ENCODE data around the gene STRA6. TPM values are rescaled to one million over a fixed set of nuclear protein-coding genes. Genes with fewer than 3 reads are reported as not detected.

STRA6 gene
- total RNA-seq, 4 donors from 2014 or later = 0.13 to 0.83 (median 0.47) TPM

DNA sequence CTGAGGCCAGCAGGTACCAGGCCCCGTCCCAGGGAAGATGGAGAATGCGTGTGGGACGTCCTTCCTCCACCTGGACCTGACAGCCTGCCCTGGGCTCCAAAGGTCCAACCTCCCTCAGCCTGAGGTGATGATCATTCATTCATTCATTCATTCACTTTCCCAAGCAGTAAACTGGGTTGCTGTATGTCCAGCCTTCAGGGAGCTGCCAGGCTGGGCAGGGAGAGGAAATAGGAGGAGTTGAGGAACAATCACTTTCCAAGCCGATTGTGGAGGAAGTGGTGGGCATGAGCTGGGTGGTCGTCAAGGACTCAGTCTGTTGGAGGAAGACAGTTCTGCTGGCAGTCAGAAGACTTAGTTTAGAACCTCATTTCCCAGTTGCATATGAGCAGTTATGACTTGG lies 23.3 kb upstream of the STRA6 start:
- Histone ChIP-seq H3K36me3 (no peaks in the 10 kb centered on the region), H3K27me3 (peaks cover 0 to 78% (median 0%) of the 10 kb centered on the region in 4 donors)
- 74% methylated on average over 5 of the region's 5 CpGs for WGBS

DNA sequence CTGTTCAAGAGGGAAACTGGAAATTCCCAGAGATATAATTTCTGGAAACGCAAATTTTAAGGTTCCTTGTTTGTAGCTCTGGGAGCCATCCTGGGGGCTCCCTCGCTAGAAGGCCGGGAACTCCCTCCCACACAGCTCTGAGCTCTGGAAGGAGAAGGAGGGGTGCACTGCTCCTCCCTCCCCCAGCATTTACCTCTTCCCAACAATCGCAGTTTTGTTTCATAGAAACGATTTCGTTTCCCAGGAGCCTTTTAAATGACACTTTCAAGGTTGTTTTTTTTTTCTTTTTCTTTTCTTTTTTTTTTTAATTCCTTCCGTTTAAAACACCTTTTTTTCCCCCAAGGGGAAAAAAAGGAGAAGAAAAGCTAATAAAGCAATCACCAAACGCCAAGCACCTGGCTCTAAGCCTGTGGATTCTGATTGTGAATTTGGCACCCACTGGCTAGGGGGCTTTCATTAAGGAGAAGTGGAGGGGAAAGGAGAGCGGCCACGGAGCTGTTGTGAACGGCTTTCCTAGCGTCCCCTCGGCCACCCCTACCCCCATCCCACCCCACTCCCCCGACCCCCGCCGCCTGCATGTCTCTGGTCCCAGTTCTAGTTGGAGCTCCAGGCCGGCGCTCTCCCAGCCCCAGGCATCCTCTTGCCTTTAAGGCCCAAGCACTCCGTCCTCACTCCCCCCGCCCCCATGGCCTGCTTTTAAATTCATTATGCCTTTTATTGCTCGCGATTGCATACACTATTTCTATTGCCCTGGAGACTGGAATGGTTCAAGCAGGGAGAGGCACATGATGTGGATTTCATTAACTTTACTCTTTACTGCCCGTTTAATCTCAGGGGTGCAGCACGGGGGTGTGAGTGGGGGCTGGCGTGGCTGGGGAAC lies 19.9 kb upstream of the STRA6 start:
- no peaks in the 10 kb centered on the region for H3K9me3 ChIP-seq
- 54% methylated on average over 25 of the region's 25 CpGs for WGBS
- H3K27ac ChIP-seq (replicated peaks in 1 of 4) = no peak overlapping the region
- no peaks in the 10 kb centered on the region for H3K4me1 ChIP-seq
- intact Hi-C loops (cut with DNase I) = no loop called here
- peaks cover 0 to 64% (median 0%) of the 10 kb centered on the region in 4 donors for H3K27me3 ChIP-seq
- no peak for DNase-seq (ENCODE audit: extremely low spot score)
- no peaks in the 10 kb centered on the region for H3K36me3 ChIP-seq
- no peak overlapping the region for H3K4me3 ChIP-seq
- TF ChIP-seq EP300 (IDR thresholded peaks at IDR 0.05) (no peak), POLR2AphosphoS5 (IDR thresholded peaks at IDR 0.05) (no peak), POLR2A (IDR thresholded peaks at IDR 0.05; ENCODE audit: low read depth) (no peak), CTCF (IDR thresholded peaks at IDR 0.05) (no peak)

More for the DNA sequence above, 23.3 kb upstream of the STRA6 start:
- intact Hi-C loops (cut with DNase I) = no loop called here
- no peak for DNase-seq (ENCODE audit: extremely low spot score)
- Histone ChIP-seq H3K9me3 (no peaks in the 10 kb centered on the region), H3K27ac (replicated peaks in 1 of 4) (no peak overlapping the region), H3K4me3 (no peak overlapping the region), H3K4me1 (peaks cover 9 to 15% (median 12%) of the 10 kb centered on the region in 4 donors)
- TF ChIP-seq POLR2AphosphoS5 (IDR thresholded peaks at IDR 0.05) = no peak
- TF ChIP-seq EP300 (IDR thresholded peaks at IDR 0.05) = no peak
- no peak for TF ChIP-seq POLR2A (IDR thresholded peaks at IDR 0.05; ENCODE audit: low read depth)
- TF ChIP-seq CTCF (IDR thresholded peaks at IDR 0.05) = no peak

GRCh38 chr15:74221399-74222239 lies 19.0 kb upstream of the STRA6 start:
- H3K9me3 ChIP-seq = no peaks in the 10 kb centered on the region
- intact Hi-C loops (cut with DNase I) = no loop called here
- H3K27me3 ChIP-seq = peaks cover 0 to 62% (median 0%) of the 10 kb centered on the region in 4 donors
- H3K4me1 ChIP-seq = no peaks in the 10 kb centered on the region
- no peak for DNase-seq (ENCODE audit: extremely low spot score)
- H3K36me3 ChIP-seq = no peaks in the 10 kb centered on the region
- WGBS = 53% methylated on average over 12 of the region's 12 CpGs
- no peak overlapping the region for H3K4me3 ChIP-seq
- TF ChIP-seq CTCF (IDR thresholded peaks at IDR 0.05) (no peak), POLR2AphosphoS5 (IDR thresholded peaks at IDR 0.05) (no peak), POLR2A (IDR thresholded peaks at IDR 0.05; ENCODE audit: low read depth) (no peak), EP300 (IDR thresholded peaks at IDR 0.05) (no peak)
- no peak overlapping the region for H3K27ac ChIP-seq (replicated peaks in 1 of 4)

DNA sequence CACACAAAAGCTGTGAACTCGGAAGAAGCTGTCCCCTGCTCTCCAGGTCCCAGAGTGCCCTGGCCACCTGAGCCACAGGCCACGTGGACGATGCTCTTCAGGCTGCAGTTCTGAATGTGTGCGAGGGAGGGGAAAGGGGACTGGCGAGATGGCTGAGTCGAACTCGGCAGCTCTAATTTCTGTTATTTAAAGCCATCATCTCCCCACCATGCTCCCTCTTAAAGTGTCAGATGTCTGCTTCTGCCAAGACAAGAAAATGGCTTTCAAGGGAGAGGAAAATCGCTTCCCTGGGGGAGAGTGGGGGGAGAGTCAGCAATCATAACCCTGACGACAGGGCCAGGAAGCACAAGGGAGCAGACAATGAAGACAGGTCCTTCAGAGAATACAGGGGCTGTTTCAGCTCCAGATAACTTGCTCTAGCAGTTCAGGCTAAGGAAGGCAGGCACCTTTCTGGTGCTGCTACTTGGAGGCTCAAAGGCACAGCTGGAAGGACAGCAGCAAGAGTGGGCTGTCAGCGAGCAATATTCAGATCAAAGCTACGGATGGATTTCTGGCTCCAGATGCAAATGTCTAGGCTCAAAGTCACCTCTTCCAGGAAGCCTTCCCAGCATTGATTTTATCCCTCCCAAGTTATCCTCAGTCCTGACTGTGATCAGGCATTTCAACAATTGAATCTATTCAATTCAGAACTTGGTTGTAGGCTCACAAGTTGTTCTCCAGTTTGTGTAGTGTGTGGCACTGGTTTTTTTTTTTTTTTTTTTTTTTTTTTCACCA lies 18.1 kb upstream of the STRA6 start:
- Histone ChIP-seq H3K36me3 (no peaks in the 10 kb centered on the region), H3K27ac (replicated peaks in 1 of 4) (no peak overlapping the region), H3K4me1 (no peaks in the 10 kb centered on the region), H3K27me3 (peaks cover 0 to 58% (median 0%) of the 10 kb centered on the region in 4 donors), H3K4me3 (no peak overlapping the region), H3K9me3 (no peaks in the 10 kb centered on the region)
- no peak for TF ChIP-seq POLR2A (IDR thresholded peaks at IDR 0.05; ENCODE audit: low read depth)
- no peak for TF ChIP-seq EP300 (IDR thresholded peaks at IDR 0.05)
- TF ChIP-seq POLR2AphosphoS5 (IDR thresholded peaks at IDR 0.05) = no peak
- 60% methylated on average over 11 of the region's 11 CpGs for WGBS
- intact Hi-C loops (cut with DNase I) = no loop called here
- DNase-seq (ENCODE audit: extremely low spot score) = no peak

Measured in esophagus muscularis mucosa (tissue), 4 donors.